K562 (cell line): ENCODE data around the gene YBEY. TPM values are rescaled to one million over a fixed set of nuclear protein-coding genes. Genes with fewer than 3 reads are reported as not detected.
A peak's percentile ranks its signal among the peaks of the same experiment; 100 is the strongest.

ENCODE experiments used
- ATAC-seq: fragments of 200-7000 bp; cut with Tn5 transposase; 3 replicates; pipeline ENCODE4 v1.9.1; 2020; ENCODE audit warnings: moderate library complexity
- BruUV-seq: library from RNA; stranded (reverse); fragments of 400-500 nt; replicated peaks from 2 replicates; lab custom pipeline; 2021; lab: Mats Ljungman, UMichigan
- CTCF ChIA-PET: fragments of 300-600 bp; formaldehyde crosslinking; extraction: SDS; loops from one replicate; lab custom pipeline; 2021; ENCODE audit warnings: low intra/inter-chr PET ratio; lab: Yijun Ruan, JAX
- POLR2A ChIA-PET: fragments of 300-600, 350-650 bp; sonication (Branson Sonifier 250); formaldehyde crosslinking; extraction: SDS; loops from one replicate; lab custom pipeline; 2021; ENCODE audit warnings: antibody characterized with exemption, inconsistent platforms; lab: Yijun Ruan, JAX
- DNase-seq, 4 experiments: peaks; one replicate each; pipeline versions ENCODE4 v3.0.0 to v3.0.0-alpha.2; 2011 to 2018; ENCODE audit warnings: low spot score in 3 of 4, mixed read lengths in 3 of 4; ENCODE audit errors: extremely low read depth in 1 of 4
- FAIRE-seq: peaks from 2 replicates; lab custom pipeline; 2011; peaks lifted over from hg19 to GRCh38; lab: Jason Lieb, UNC
- H2AFZ ChIP-seq: 2 replicates; pipeline ENCODE4 v1.6.0; 2011; ENCODE audit warnings: low read depth, low read length, control low read depth, inconsistent platforms
- H3K27ac ChIP-seq: fragments of 200-600 bp; 3 replicates; pipeline ENCODE4 v1.8.0; 2011; ENCODE audit warnings: low read depth, mild to moderate bottlenecking, control low read depth, inconsistent platforms, low read length, moderate library complexity, mixed read lengths; ENCODE audit errors: extremely low read depth
- H3K27me3 ChIP-seq, 2 experiments: fragments of 300-600 bp in 1 of 2; 2 replicates in 1 of 2; 3 replicates in 1 of 2; pipeline versions ENCODE4 v1.6.0 to v1.8.0; 2011; ENCODE audit warnings: inconsistent platforms in 2 of 2, low read length in 2 of 2, mild to moderate bottlenecking in 1 of 2, mixed read lengths in 1 of 2, moderate library complexity in 1 of 2; ENCODE audit not compliant: control insufficient read depth in 2 of 2, insufficient read depth in 2 of 2
- H3K36me3 ChIP-seq: fragments of 300-600 bp; 3 replicates; pipeline ENCODE4 v1.8.0; 2011; ENCODE audit warnings: mild to moderate bottlenecking, low read length, inconsistent platforms; ENCODE audit not compliant: control insufficient read depth, insufficient read depth
- H3K4me1 ChIP-seq, 2 experiments: fragments of 200-600 bp in 1 of 2; replicated peaks in 1 of 2; 2 replicates in 1 of 2; 3 replicates in 1 of 2; pipeline versions ENCODE4 v1.5.1 to v1.8.0; 2011; ENCODE audit warnings: inconsistent platforms in 2 of 2, low read length in 2 of 2, mild to moderate bottlenecking in 1 of 2, mixed read lengths in 1 of 2, moderate library complexity in 1 of 2; ENCODE audit not compliant: control insufficient read depth in 2 of 2, insufficient read depth in 2 of 2
- H3K4me2 ChIP-seq: 2 replicates; pipeline ENCODE4 v1.6.1; 2011; ENCODE audit warnings: low read length, control low read depth, inconsistent platforms, mixed read lengths; ENCODE audit not compliant: insufficient read depth
- H3K4me3 ChIP-seq: fragments of 200-600 bp; sonication (generic), shearing (Covaris generic); 2 replicates; pipeline ENCODE4 v1.5.1; 2016; ENCODE audit warnings: control low read depth, inconsistent platforms
- H3K79me2 ChIP-seq: fragments of 200-600 bp; 3 replicates; pipeline ENCODE4 v1.8.0; 2011; ENCODE audit warnings: low read length, inconsistent platforms; ENCODE audit not compliant: control insufficient read depth, insufficient read depth
- H3K9ac ChIP-seq, 2 experiments: 2 replicates each; pipeline versions ENCODE4 v1.6.0 to v1.6.1; 2011; ENCODE audit warnings: low read depth in 2 of 2, low read length in 2 of 2, control low read depth in 1 of 2, inconsistent platforms in 1 of 2, mild to moderate bottlenecking in 1 of 2, mixed read lengths in 1 of 2; ENCODE audit not compliant: insufficient read depth in 1 of 2
- H3K9me1 ChIP-seq: one replicate; pipeline ENCODE4 v1.6.0; 2011; ENCODE audit warnings: inconsistent platforms, mild to moderate bottlenecking, low read length, moderate library complexity; ENCODE audit not compliant: control insufficient read depth, insufficient read depth
- H3K9me3 ChIP-seq: replicated peaks from 2 replicates; pipeline ENCODE4 v1.5.1; 2011; ENCODE audit warnings: low read depth, low read length, inconsistent platforms; ENCODE audit not compliant: control insufficient read depth, insufficient read depth
- H4K20me1 ChIP-seq: replicated peaks from 2 replicates; pipeline ENCODE4 v1.6.1; 2011; ENCODE audit warnings: low read length, inconsistent platforms, mixed read lengths; ENCODE audit not compliant: control insufficient read depth, insufficient read depth
- POLR2G ChIP-seq: fragments of 200-400 bp; formaldehyde crosslinking; IDR thresholded peaks from 2 replicates; pipeline ENCODE4 v1.6.1; 2017; ENCODE audit warnings: low read depth, mild to moderate bottlenecking, antibody characterized with exemption, low read length, moderate library complexity
- TEAD4 ChIP-seq, 2 experiments: sonication (generic) in 1 of 2; formaldehyde crosslinking in 1 of 2; IDR thresholded peaks; 2 replicates each; pipeline versions ENCODE4 v1.6.1 to v1.8.0; 2012 to 2022; ENCODE audit warnings: borderline replicate concordance in 1 of 2, inconsistent platforms in 1 of 2, low read length in 1 of 2, mild to moderate bottlenecking in 1 of 2, missing genetic modification reagents in 1 of 2
- WGBS: fragments of 100-300 bp; shearing (Covaris generic); methylation state at CpG from one replicate; pipeline ENCODE4 v1.1.6; 2016; ENCODE audit warnings: low coverage, mixed read lengths; ENCODE audit not compliant: insufficient coverage; ENCODE audit errors: missing lambda C conversion rate; 5-methylcytosine and 5-hydroxymethylcytosine counted together
- in situ Hi-C: fragments of 300-500 bp; cut with MboI; formaldehyde crosslinking; loops from 4 replicates; pipeline ENCODE4 v1.15.0; 2018; ENCODE audit warnings: inconsistent platforms, mixed read lengths
- intact Hi-C: fragments of 100-400 bp; cut with micrococcal nuclease; formaldehyde crosslinking; loops from 2 replicates; pipeline ENCODE4 v1.14.2; 2022
- polyA plus RNA-seq, 8 experiments: library from polyadenylated mRNA; depleted of rRNA in 4 of 8; stranded (reverse) in 5 of 8; unstranded in 3 of 8; fragments of >200 nt; fragmentation: Nextera tagmentation in 2 of 8; fragmentation: Illumina TruSeq in 1 of 8; extraction: Ambion mirVana in 2 of 8; extraction: Trizol in 1 of 8; gene quantifications; 2 replicates each; pipeline versions ENCODE4 v1.2.1 to v1.2.3, GENCODE V29; 2011 to 2014; ENCODE audit warnings: inconsistent platforms in 1 of 8, missing spikeins in 1 of 8
- total RNA-seq, 7 experiments: library from RNA; depleted of rRNA in 6 of 7; stranded (reverse); fragments of >200 nt in 6 of 7; fragmentation: Illumina TruSeq in 2 of 7; extraction: Trizol in 2 of 7; gene quantifications; 2 replicates each; pipeline versions ENCODE4 v1.2.1 to v1.2.3, GENCODE V29; 2011 to 2021; ENCODE audit warnings: low replicate concordance in 1 of 7
- TF ChIP-seq, protein P1 (sequence below): sonication (generic); formaldehyde crosslinking; IDR thresholded peaks from 2 replicates; pipeline ENCODE4 v1.8.1; 2023; ENCODE audit warnings: missing genetic modification reagents, mild to moderate bottlenecking, borderline replicate concordance
- TF ChIP-seq, protein P2 (sequence below): sonication (generic); formaldehyde crosslinking; IDR thresholded peaks from 2 replicates; pipeline ENCODE4 v1.9.0; 2022; ENCODE audit warnings: mild to moderate bottlenecking, missing genetic modification reagents

Gene YBEY
- total and polyA plus RNA-seq, 9 of the 15 experiments (the other 6 are each of a cell fraction or from before 2014, with no cell fraction given): 6.4 to 28.0 (median 12.4) TPM

DNA sequence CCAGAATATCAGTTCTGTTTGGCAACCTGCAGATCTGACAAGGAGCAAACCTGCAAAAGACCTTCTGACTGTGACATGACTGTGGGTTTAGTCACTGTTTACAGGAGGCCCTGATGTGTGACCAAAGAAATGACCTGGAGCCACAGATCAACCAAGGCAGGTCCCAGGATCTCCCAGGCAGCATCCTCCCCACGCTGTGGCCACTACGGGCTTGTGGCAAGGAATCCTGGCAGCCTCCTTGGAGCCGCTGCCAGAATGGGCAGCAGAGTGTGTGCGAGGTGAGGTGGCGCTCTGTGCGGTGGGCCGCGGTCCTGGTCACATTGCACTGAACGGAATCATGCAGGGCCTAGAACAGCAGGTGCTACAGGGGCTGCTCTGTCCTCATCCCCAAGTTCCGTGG, 16.7 kb upstream of the YBEY start:
- H3K27ac ChIP-seq: no peak overlapping the region
- H3K9ac ChIP-seq: 0 out of 4 replicates have a peak overlapping the region, but pooled peaks of 1 of the 2 experiments have one; percentile 37
- TF ChIP-seq, protein P1, sequence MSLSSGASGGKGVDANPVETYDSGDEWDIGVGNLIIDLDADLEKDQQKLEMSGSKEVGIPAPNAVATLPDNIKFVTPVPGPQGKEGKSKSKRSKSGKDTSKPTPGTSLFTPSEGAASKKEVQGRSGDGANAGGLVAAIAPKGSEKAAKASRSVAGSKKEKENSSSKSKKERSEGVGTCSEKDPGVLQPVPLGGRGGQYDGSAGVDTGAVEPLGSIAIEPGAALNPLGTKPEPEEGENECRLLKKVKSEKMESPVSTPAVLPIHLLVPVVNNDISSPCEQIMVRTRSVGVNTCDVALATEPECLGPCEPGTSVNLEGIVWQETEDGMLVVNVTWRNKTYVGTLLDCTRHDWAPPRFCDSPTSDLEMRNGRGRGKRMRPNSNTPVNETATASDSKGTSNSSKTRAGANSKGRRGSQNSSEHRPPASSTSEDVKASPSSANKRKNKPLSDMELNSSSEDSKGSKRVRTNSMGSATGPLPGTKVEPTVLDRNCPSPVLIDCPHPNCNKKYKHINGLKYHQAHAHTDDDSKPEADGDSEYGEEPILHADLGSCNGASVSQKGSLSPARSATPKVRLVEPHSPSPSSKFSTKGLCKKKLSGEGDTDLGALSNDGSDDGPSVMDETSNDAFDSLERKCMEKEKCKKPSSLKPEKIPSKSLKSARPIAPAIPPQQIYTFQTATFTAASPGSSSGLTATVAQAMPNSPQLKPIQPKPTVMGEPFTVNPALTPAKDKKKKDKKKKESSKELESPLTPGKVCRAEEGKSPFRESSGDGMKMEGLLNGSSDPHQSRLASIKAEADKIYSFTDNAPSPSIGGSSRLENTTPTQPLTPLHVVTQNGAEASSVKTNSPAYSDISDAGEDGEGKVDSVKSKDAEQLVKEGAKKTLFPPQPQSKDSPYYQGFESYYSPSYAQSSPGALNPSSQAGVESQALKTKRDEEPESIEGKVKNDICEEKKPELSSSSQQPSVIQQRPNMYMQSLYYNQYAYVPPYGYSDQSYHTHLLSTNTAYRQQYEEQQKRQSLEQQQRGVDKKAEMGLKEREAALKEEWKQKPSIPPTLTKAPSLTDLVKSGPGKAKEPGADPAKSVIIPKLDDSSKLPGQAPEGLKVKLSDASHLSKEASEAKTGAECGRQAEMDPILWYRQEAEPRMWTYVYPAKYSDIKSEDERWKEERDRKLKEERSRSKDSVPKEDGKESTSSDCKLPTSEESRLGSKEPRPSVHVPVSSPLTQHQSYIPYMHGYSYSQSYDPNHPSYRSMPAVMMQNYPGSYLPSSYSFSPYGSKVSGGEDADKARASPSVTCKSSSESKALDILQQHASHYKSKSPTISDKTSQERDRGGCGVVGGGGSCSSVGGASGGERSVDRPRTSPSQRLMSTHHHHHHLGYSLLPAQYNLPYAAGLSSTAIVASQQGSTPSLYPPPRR (CRISPR knock-in tag): no peak
- TF ChIP-seq TEAD4 (IDR thresholded peaks at IDR 0.05; ENCODE audit: low read length): no peak
- TF ChIP-seq TEAD4 (CRISPR knock-in tag; IDR thresholded peaks at IDR 0.05; ENCODE audit: borderline replicate concordance): no peak
- peak; percentile 62; the same call in 1 of the 2 replicates for TF ChIP-seq POLR2G
- TF ChIP-seq, protein P2, sequence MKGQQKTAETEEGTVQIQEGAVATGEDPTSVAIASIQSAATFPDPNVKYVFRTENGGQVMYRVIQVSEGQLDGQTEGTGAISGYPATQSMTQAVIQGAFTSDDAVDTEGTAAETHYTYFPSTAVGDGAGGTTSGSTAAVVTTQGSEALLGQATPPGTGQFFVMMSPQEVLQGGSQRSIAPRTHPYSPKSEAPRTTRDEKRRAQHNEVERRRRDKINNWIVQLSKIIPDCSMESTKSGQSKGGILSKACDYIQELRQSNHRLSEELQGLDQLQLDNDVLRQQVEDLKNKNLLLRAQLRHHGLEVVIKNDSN (CRISPR knock-in tag): no peak
- TF ChIP-seq, all 486 proteins: peak for 1
- DNase-seq: no peak
- Histone ChIP-seq H4K20me1 (0 out of 2 replicates have a peak, but pooled peaks cover 8% of the 10 kb centered on the region), H3K4me3 (no peak overlapping the region), H3K27me3 (no peaks in the 10 kb centered on the region), H3K79me2 (no peaks in the 10 kb centered on the region), H3K4me2 (no peak overlapping the region), H2AFZ (no peak overlapping the region), H3K36me3 (peaks cover 94% of the 10 kb centered on the region), H3K9me3 (no peaks in the 10 kb centered on the region), H3K9me1 (peaks cover 7% of the 10 kb centered on the region), H3K4me1 (peaks cover 0 to 15% of the 10 kb centered on the region in 2 experiments; a peak in 3 of 5 replicates)
- BruUV-seq: TSS peak; percentile 24
- ATAC-seq: no peak
- ChIA-PET CTCF (no interaction called here), POLR2A (interaction anchor here (0.6 to 0.8 kb wide), 2 partner anchors 16 to 24 kb away, joined by 3 read pairs; no protein-coding TSS in a partner anchor)
- no peak for FAIRE-seq
- in situ Hi-C loops (no loop called here), intact Hi-C loops (no loop called here)
- WGBS: 95% methylated on average over 10 of the region's 10 CpGs
